Measurements from ENCODE around the gene LTBP3. TPM values are rescaled to one million over a fixed set of nuclear protein-coding genes. Genes with fewer than 3 reads are reported as not detected.

LTBP3 gene
- total RNA-seq, 1 experiment from 2014 or later: 10.6 TPM

GRCh38 chr11:65580031-65580692, 22.0 kb upstream of the LTBP3 start:
- Histone ChIP-seq H3K27me3 (ENCODE audit: insufficient read depth, low read length) (peaks cover 7% of the 10 kb centered on the region; the same call in 1 of the 2 replicates), H2AFZ (ENCODE audit: low read length) (no peak overlapping the region), H3K79me1 (ENCODE audit: insufficient read depth, low read depth, low read length, poor library complexity, severe bottlenecking) (no peaks in the 10 kb centered on the region), H3K23ac (ENCODE audit: insufficient read length, low read depth, low read length) (no peak overlapping the region), H3K79me2 (ENCODE audit: insufficient read depth, low read length) (no peaks in the 10 kb centered on the region), H2BK12ac (ENCODE audit: insufficient read length, low read depth, low read length) (no peak overlapping the region), H2BK15ac (ENCODE audit: low read depth, low read length) (no peak overlapping the region), H3K4me1 (ENCODE audit: insufficient read depth, low read length) (no peaks in the 10 kb centered on the region), H4K8ac (replicated peaks; ENCODE audit: insufficient read length, low read depth, low read length) (no peak overlapping the region), H3K56ac (ENCODE audit: insufficient read length, low read depth, low read length) (no peak overlapping the region), H2BK120ac (ENCODE audit: low read depth, low read length, poor library complexity, severe bottlenecking) (no peak overlapping the region), H3K27ac (ENCODE audit: insufficient read length, low read depth, low read length) (no peak overlapping the region), H2BK20ac (ENCODE audit: low read depth, low read length, poor library complexity, severe bottlenecking) (no peak overlapping the region), H2AK5ac (ENCODE audit: insufficient read length, low read length) (no peak overlapping the region), H3T11ph (ENCODE audit: low read length) (no peak overlapping the region), H3K9ac (ENCODE audit: extremely low read depth, insufficient read length, low read length) (no peak overlapping the region), H2BK5ac (ENCODE audit: insufficient read length, low read length) (no peak overlapping the region), H4K20me1 (ENCODE audit: control insufficient read depth, insufficient read depth, insufficient read length) (no peaks in the 10 kb centered on the region), H3K23me2 (ENCODE audit: insufficient read length, low read depth, low read length, poor library complexity, severe bottlenecking) (no peaks in the 10 kb centered on the region), H4K91ac (ENCODE audit: insufficient read length, low read depth, low read length) (no peak overlapping the region), H3K18ac (ENCODE audit: insufficient read length, low read depth, low read length) (no peak overlapping the region), H3K4me2 (ENCODE audit: insufficient read depth, insufficient read length, low read length) (no peak overlapping the region), H3K14ac (ENCODE audit: insufficient read depth, low read length) (no peak overlapping the region), H4K5ac (ENCODE audit: insufficient read length, low read depth, low read length) (no peak overlapping the region), H3K9me3 (ENCODE audit: control insufficient read depth, low read depth, low read length) (no peaks in the 10 kb centered on the region), H3K4ac (ENCODE audit: low read depth, low read length) (no peak overlapping the region)
- Mint-ChIP-seq H3K36me3 (ENCODE audit: insufficient read depth in 1 of 3, low read depth in 3 of 3) (no peaks in the 10 kb centered on the region), H3K27me3 (ENCODE audit: low read depth) (peaks cover 26% of the 10 kb centered on the region), H3K4me3 (no peak overlapping the region), H3K4me1 (peaks cover 9 to 18% of the 10 kb centered on the region in 2 experiments), H3K27ac (no peak overlapping the region), H3K9me3 (no peaks in the 10 kb centered on the region)
- no CpG with 5 or more reads among the region's 19 CpGs for WGBS (ENCODE audit: extremely low coverage, insufficient read length, low lambda C conversion rate)
- no peak for TF ChIP-seq CTCF (conservative IDR thresholded peaks at IDR 0.05)
- DNase-seq: no peak

Measured in H9 (cell line).